ENCODE data around the gene ZNF219. TPM values are rescaled to one million over a fixed set of nuclear protein-coding genes. Genes with fewer than 3 reads are reported as not detected.

Gene ZNF219
- total RNA-seq, 3 donors from 2014 or later: 32.4 to 62.2 (median 32.8) TPM

- Histone ChIP-seq H3K36me3 (no peaks in the 10 kb centered on the region), H3K27me3 (no peaks in the 10 kb centered on the region), H3K9me3 (no peaks in the 10 kb centered on the region), H3K4me1 (peaks cover 4 to 17% of the 10 kb centered on the region in 2 donors), H3K27ac (peak overlapping the region; percentile 91 to 92), H3K4me3 (peak overlapping the region; percentile 68 to 86 (median 73))
- TF ChIP-seq POLR2AphosphoS5 (IDR thresholded peaks at IDR 0.05) (no peak), CTCF (IDR thresholded peaks at IDR 0.05) (no peak), POLR2A (IDR thresholded peaks at IDR 0.05) (no peak)
- intact Hi-C loops (cut with DNase I; ENCODE audit: low total_unique reads): loop anchor here (10.0 kb wide), 1 partner anchor 95 kb away; no protein-coding TSS in a partner anchor
- peak in 1 of 2 donors; percentile 59 for DNase-seq (ENCODE audit: low spot score in 2 of 2)
Measured at GRCh38 chr14:21069388-21070082, 28.9 kb downstream of the ZNF219 start.

- Histone ChIP-seq H3K27me3 (no peaks in the 10 kb centered on the region), H3K36me3 (no peaks in the 10 kb centered on the region), H3K4me3 (peak overlapping the region; percentile 68 to 86 (median 73)), H3K4me1 (peaks cover 4 to 17% of the 10 kb centered on the region in 2 donors), H3K9me3 (no peaks in the 10 kb centered on the region), H3K27ac (peak overlapping the region; percentile 91 to 92)
- TF ChIP-seq POLR2AphosphoS5 (IDR thresholded peaks at IDR 0.05) (no peak), POLR2A (IDR thresholded peaks at IDR 0.05) (no peak), CTCF (IDR thresholded peaks at IDR 0.05) (peak; percentile 58 to 63 (median 59))
- DNase-seq (ENCODE audit: low spot score in 2 of 2): no peak
- intact Hi-C loops (cut with DNase I; ENCODE audit: low total_unique reads): loop anchor here (10.0 kb wide), 1 partner anchor 94 kb away; no protein-coding TSS in a partner anchor
Measured at GRCh38 chr14:21068521-21069387, 29.7 kb downstream of the ZNF219 start.

GRCh38 chr14:21066882-21067502, 31.5 kb downstream of the ZNF219 start:
- no peak for DNase-seq (ENCODE audit: low spot score in 2 of 2)
- Histone ChIP-seq H3K36me3 (no peaks in the 10 kb centered on the region), H3K27ac (no peak overlapping the region), H3K4me1 (peaks cover 0 to 10% of the 10 kb centered on the region in 2 donors), H3K4me3 (no peak overlapping the region), H3K27me3 (no peaks in the 10 kb centered on the region), H3K9me3 (no peaks in the 10 kb centered on the region)
- no peak for TF ChIP-seq POLR2AphosphoS5 (IDR thresholded peaks at IDR 0.05)
- intact Hi-C loops (cut with DNase I; ENCODE audit: low total_unique reads): loop anchor here (10.0 kb wide), 1 partner anchor 92 kb away; no protein-coding TSS in a partner anchor

- intact Hi-C loops (cut with DNase I; ENCODE audit: low total_unique reads): loop anchor here (10.0 kb wide), 1 partner anchor 89 kb away; no protein-coding TSS in a partner anchor
- Histone ChIP-seq H3K4me1 (peaks cover 0 to under 1% of the 10 kb centered on the region in 2 donors), H3K36me3 (no peaks in the 10 kb centered on the region), H3K27me3 (no peaks in the 10 kb centered on the region), H3K27ac (no peak overlapping the region), H3K9me3 (no peaks in the 10 kb centered on the region), H3K4me3 (no peak overlapping the region)
- DNase-seq (ENCODE audit: low spot score in 2 of 2): no peak
- TF ChIP-seq CTCF (IDR thresholded peaks at IDR 0.05): no peak
- TF ChIP-seq POLR2AphosphoS5 (IDR thresholded peaks at IDR 0.05): no peak
- no peak for TF ChIP-seq POLR2A (IDR thresholded peaks at IDR 0.05)
Measured at GRCh38 chr14:21063479-21063878, 35.0 kb downstream of the ZNF219 start.

- H3K36me3 ChIP-seq: no peaks in the 10 kb centered on the region
- intact Hi-C loops (cut with DNase I; ENCODE audit: low total_unique reads): loop anchor here (10.0 kb wide), 1 partner anchor 87 kb away; no protein-coding TSS in a partner anchor
- no peaks in the 10 kb centered on the region for H3K27me3 ChIP-seq
- H3K27ac ChIP-seq: no peak overlapping the region
- TF ChIP-seq POLR2A (IDR thresholded peaks at IDR 0.05) (no peak), CTCF (IDR thresholded peaks at IDR 0.05) (no peak), POLR2AphosphoS5 (IDR thresholded peaks at IDR 0.05) (no peak)
- no peaks in the 10 kb centered on the region for H3K4me1 ChIP-seq
- DNase-seq (ENCODE audit: low spot score in 2 of 2): no peak
- no peak overlapping the region for H3K4me3 ChIP-seq
- no peaks in the 10 kb centered on the region for H3K9me3 ChIP-seq
Measured at GRCh38 chr14:21061347-21061668, 37.1 kb downstream of the ZNF219 start.

Measured in breast epithelium (tissue), 4 donors.